ENCODE results near the gene NAGK. TPM values are rescaled to one million over a fixed set of nuclear protein-coding genes. Genes with fewer than 3 reads are reported as not detected.

Gene NAGK
- total and polyA plus RNA-seq, 2 donors (not counting 3 experiments of a cell fraction or from before 2014, with no cell fraction given): 130 to 184 TPM

GRCh38 chr2:71108091-71108490 is 39.6 kb downstream of the NAGK start:
- H3K27ac ChIP-seq (ENCODE audit: insufficient read depth, low read depth, low read length): no peak overlapping the region
- no TSS peak for BruUV-seq (replicated peaks)
- H3K27me3 ChIP-seq (ENCODE audit: control insufficient read depth in 2 of 2, insufficient read depth in 2 of 2, low read length in 2 of 2): no peaks in the 10 kb centered on the region
- intact Hi-C loops (cut with micrococcal nuclease) (no loop called here), dilution Hi-C loops (cut with MboI; ENCODE audit: extremely low pct_ligation_motif_present, low sequenced_read_pairs) (no loop called here)
- no peaks in the 10 kb centered on the region for H3K9me1 ChIP-seq (replicated peaks; ENCODE audit: control insufficient read depth, extremely low read depth, insufficient read depth, low read length)
- no peak for DNase-seq (ENCODE audit: low read depth, low spot score)
- H4K20me1 ChIP-seq (replicated peaks; ENCODE audit: control insufficient read depth, extremely low read depth, insufficient read depth, low read length): no peaks in the 10 kb centered on the region
- H3K4me1 ChIP-seq (ENCODE audit: control insufficient read depth, extremely low read depth, insufficient read depth, low read length): no peaks in the 10 kb centered on the region
- ChIA-PET POLR2A (no interaction called here), CTCF (no interaction called here)
- no peak overlapping the region for H2AFZ ChIP-seq (ENCODE audit: low read depth, low read length)
- H3K36me3 ChIP-seq (ENCODE audit: control insufficient read depth in 2 of 2, extremely low read depth in 1 of 2, insufficient read depth in 2 of 2, low read length in 2 of 2): no peaks in the 10 kb centered on the region
- H3K9ac ChIP-seq (replicated peaks; ENCODE audit: extremely low read depth, insufficient read depth, low read length): no peak overlapping the region
- H3K4me2 ChIP-seq (ENCODE audit: insufficient read depth, low read length): no peak overlapping the region
- no peaks in the 10 kb centered on the region for H3K79me2 ChIP-seq (ENCODE audit: control insufficient read depth, insufficient read depth, low read length)
- no peak for TF ChIP-seq MAX (IDR thresholded peaks at IDR 0.05; ENCODE audit: insufficient read depth, insufficient read length)
- no peak for TF ChIP-seq JUN (IDR thresholded peaks at IDR 0.05; ENCODE audit: borderline replicate concordance, insufficient read depth, insufficient read length, low read depth)
- no peak for TF ChIP-seq POLR2A (IDR thresholded peaks at IDR 0.05; ENCODE audit: low read depth, low read length)
- TF ChIP-seq FOS (IDR thresholded peaks at IDR 0.05; ENCODE audit: borderline replicate concordance, insufficient read depth, low read length): no peak
- TF ChIP-seq, protein P1, sequence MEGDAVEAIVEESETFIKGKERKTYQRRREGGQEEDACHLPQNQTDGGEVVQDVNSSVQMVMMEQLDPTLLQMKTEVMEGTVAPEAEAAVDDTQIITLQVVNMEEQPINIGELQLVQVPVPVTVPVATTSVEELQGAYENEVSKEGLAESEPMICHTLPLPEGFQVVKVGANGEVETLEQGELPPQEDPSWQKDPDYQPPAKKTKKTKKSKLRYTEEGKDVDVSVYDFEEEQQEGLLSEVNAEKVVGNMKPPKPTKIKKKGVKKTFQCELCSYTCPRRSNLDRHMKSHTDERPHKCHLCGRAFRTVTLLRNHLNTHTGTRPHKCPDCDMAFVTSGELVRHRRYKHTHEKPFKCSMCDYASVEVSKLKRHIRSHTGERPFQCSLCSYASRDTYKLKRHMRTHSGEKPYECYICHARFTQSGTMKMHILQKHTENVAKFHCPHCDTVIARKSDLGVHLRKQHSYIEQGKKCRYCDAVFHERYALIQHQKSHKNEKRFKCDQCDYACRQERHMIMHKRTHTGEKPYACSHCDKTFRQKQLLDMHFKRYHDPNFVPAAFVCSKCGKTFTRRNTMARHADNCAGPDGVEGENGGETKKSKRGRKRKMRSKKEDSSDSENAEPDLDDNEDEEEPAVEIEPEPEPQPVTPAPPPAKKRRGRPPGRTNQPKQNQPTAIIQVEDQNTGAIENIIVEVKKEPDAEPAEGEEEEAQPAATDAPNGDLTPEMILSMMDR (IDR thresholded peaks at IDR 0.05; ENCODE audit: extremely low read depth in 1 of 2, insufficient read depth in 1 of 2, low read depth in 1 of 2, low read length in 2 of 2): no peak
- no peak for TF ChIP-seq MYC (IDR thresholded peaks at IDR 0.05; ENCODE audit: low read depth, low read length)
- TF ChIP-seq EZH2 (IDR thresholded peaks at IDR 0.05; ENCODE audit: borderline replicate concordance, low read depth, low read length, severe bottlenecking): no peak
- TF ChIP-seq POLR2AphosphoS5 (IDR thresholded peaks at IDR 0.05; ENCODE audit: insufficient read depth, low read depth, low read length): no peak
- no peak for TF ChIP-seq GATA2 (IDR thresholded peaks at IDR 0.05; ENCODE audit: insufficient read depth, insufficient read length, low read depth, low read length)
- no peak for FAIRE-seq
- H3K4me3 ChIP-seq (replicated peaks in 1 of 3; ENCODE audit: insufficient read depth in 1 of 3, low read depth in 1 of 3, low read length in 3 of 3): no peak overlapping the region
- H3K9me3 ChIP-seq (replicated peaks; ENCODE audit: control insufficient read depth, insufficient read depth, low read length): no peaks in the 10 kb centered on the region
